HG03280 (cell line): Measurements from ENCODE around the gene MEGF9.
"Not testable (repeated sequence)": the region's sequence is repeated elsewhere in the genome, so short reads cannot be mapped to it uniquely, and the experiment has no call there.

Experiments
- ATAC-seq: cut with Tn5 transposase; IDR thresholded peaks from one replicate; pipeline ENCODE4 v1.9.1; 2021; ENCODE audit warnings: mild to moderate bottlenecking, moderate library complexity; ENCODE audit not compliant: unreplicated experiment

The MEGF9 gene

GRCh38 chr9:120714088-120714845 is at the start of gene MEGF9:
Gene MEGF9, minus strand, starts transcription at chr9:120714470. Its CDS starts 112 bp downstream, at chr9:120714358.
- peak; percentile 95 for ATAC-seq

- ATAC-seq = no peak
Measured at GRCh38 chr9:120761006-120761405, 46.7 kb upstream of the MEGF9 start.

GRCh38 chr9:120759755-120760400 is 45.6 kb upstream of the MEGF9 start:
- no peak for ATAC-seq

GRCh38 chr9:120758544-120758943 is 44.3 kb upstream of the MEGF9 start:
- no peak for ATAC-seq

- no peak for ATAC-seq
Measured at GRCh38 chr9:120757026-120757913, 43.0 kb upstream of the MEGF9 start.

GRCh38 chr9:120756531-120756930 is 42.3 kb upstream of the MEGF9 start:
- ATAC-seq = no peak

GRCh38 chr9:120755810-120756434 is 41.7 kb upstream of the MEGF9 start:
- no peak for ATAC-seq

GRCh38 chr9:120755044-120755443 is 40.8 kb upstream of the MEGF9 start:
- ATAC-seq = peak; percentile 61

GRCh38 chr9:120750421-120750820 is 36.2 kb upstream of the MEGF9 start:
- no peak for ATAC-seq

- ATAC-seq = not testable (repeated sequence)
Measured at GRCh38 chr9:120746366-120746765, 32.1 kb upstream of the MEGF9 start.

GRCh38 chr9:120745278-120745677 is 31.0 kb upstream of the MEGF9 start:
- ATAC-seq = no peak

GRCh38 chr9:120742951-120743416 is 28.7 kb upstream of the MEGF9 start:
- ATAC-seq = no peak

GRCh38 chr9:120741701-120742100 is 27.4 kb upstream of the MEGF9 start:
- ATAC-seq = no peak

- no peak for ATAC-seq
Measured at GRCh38 chr9:120741191-120741590, 26.9 kb upstream of the MEGF9 start.

GRCh38 chr9:120740132-120740531 is 25.9 kb upstream of the MEGF9 start:
- no peak for ATAC-seq

- ATAC-seq = no peak
Measured at GRCh38 chr9:120737416-120738165, 23.3 kb upstream of the MEGF9 start.

GRCh38 chr9:120736881-120737280 is 22.6 kb upstream of the MEGF9 start:
- ATAC-seq = no peak

GRCh38 chr9:120735415-120736126 is 21.3 kb upstream of the MEGF9 start:
- ATAC-seq = no peak

- ATAC-seq = no peak
Measured at GRCh38 chr9:120734607-120735410, 20.5 kb upstream of the MEGF9 start.
